Peyer's patch (tissue), 4 donors: ENCODE results near the gene FAXDC2.

Source experiments
- CTCF ChIP-seq, 6 experiments: fragments of 450-650 bp in 4 of 6; fragments of 200-600 bp in 2 of 6; sonication (generic) in 1 of 6; IDR thresholded peaks; one replicate each; pipeline ENCODE4 v1.5.1; 2017 to 2019; ENCODE audit warnings: antibody characterized with exemption in 6 of 6, mild to moderate bottlenecking in 3 of 6, moderate library complexity in 1 of 6
- POLR2A ChIP-seq, 2 donors: fragments of 450-650 bp; IDR thresholded peaks; one replicate each; pipeline ENCODE4 v1.5.1; 2017; ENCODE audit warnings: antibody characterized with exemption in 2 of 2, mild to moderate bottlenecking in 2 of 2, moderate library complexity in 2 of 2

- TF ChIP-seq CTCF (IDR thresholded peaks at IDR 0.05) (no peak), POLR2A (IDR thresholded peaks at IDR 0.05) (no peak)
Measured at GRCh38 chr5:154841273-154841661, 9.1 kb downstream of the FAXDC2 start.
